HG03457 (cell line): ENCODE results near the gene VPREB1.
"Not testable (repeated sequence)": the region's sequence is repeated elsewhere in the genome, so short reads cannot be mapped to it uniquely, and the experiment has no call there.

Experiments
- ATAC-seq: cut with Tn5 transposase; IDR thresholded peaks from one replicate; pipeline ENCODE4 v1.9.1; 2021; ENCODE audit warnings: moderate number of reproducible peaks; ENCODE audit not compliant: unreplicated experiment

Gene VPREB1

DNA sequence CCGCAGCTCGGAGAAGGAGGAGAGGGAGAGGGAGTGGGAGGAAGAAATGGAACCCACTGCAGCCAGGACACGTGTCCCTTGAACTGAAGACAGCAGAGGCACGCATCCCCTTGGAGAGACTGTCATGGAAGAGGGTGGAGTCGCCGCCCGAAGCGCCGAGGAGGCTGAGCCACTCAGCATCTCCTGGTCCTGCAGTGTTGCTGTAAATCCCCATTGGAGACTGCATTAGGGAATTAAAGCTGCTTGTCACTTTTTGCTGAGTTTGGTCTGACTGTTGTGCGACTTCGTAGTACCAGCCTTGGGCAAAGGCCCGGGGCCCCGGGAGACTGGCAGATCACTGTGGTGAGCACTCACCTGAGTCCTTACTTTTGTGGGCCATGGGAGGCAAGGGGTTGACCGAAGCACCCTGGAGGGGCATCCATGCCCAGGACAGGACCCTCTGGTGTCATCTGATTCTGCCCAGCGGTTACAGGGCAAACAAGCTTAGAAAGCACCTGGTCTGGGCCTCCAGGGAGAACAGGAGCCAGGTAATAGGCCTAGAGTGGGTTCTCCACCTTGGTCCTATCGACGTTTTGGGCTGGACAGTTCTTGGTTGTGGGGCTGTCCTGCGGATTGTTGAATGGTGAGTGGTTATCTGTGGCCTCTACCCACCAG is 797 bp downstream of the VPREB1 start:
- no peak for ATAC-seq

DNA sequence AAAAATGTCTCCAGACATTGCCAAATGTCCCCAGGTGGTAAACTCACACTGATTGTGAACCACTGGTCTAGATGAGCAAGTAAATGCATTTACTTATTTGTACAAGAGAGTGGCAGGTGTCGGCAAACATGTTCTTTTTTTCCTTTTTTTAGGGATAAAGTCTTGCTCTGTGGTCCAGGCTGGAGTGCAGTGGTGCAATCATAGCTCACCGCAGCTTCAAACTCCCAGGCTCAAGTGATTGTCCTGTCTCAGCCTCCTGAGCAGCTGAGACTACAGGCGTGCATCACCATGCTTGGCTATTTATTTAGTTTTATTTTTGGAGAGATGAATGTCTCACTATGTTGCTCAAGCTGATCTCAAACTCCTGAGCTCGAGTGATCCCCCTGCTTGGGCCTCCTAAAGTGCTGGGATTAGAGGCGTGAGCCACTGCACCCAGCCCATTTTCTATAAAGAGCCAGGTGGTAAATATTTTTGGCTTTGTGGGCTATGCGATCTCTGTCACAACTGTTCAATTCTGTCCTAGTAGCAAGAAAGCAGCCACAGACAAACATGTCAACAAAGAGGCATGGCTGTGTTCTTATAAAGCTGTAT is 1.4 kb downstream of the VPREB1 start:
- no peak for ATAC-seq

GRCh38 chr22:22246706-22247105 is 2.1 kb downstream of the VPREB1 start:
- no peak for ATAC-seq

- no peak for ATAC-seq
Measured at GRCh38 chr22:22248878-22249277, 4.3 kb downstream of the VPREB1 start.

GRCh38 chr22:22250651-22251050 is 6.1 kb downstream of the VPREB1 start:
- not testable (repeated sequence) for ATAC-seq

DNA sequence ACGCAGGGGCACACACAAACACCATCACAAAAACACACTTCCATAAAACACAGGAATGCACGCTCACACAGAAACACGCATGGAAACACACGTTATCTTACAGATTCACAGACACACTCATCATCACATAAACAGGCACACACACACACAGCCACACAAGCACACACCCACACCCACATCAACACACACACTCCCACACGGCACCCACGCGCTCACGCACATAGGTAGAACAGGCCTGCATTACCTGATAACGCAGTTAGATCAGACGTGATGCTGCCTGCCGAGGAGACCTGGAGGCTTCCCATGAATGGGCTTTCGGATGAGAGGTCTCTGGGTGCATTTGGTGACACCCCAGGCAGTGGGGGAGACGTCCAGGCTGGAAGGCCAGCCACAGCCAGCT is 11.5 kb downstream of the VPREB1 start:
- ATAC-seq: not testable (repeated sequence)

- not testable (repeated sequence) for ATAC-seq
Measured at GRCh38 chr22:22258597-22259415, 14.2 kb downstream of the VPREB1 start.

- not testable (repeated sequence) for ATAC-seq
Measured at GRCh38 chr22:22260169-22260568, 15.6 kb downstream of the VPREB1 start.

- ATAC-seq: not testable (repeated sequence)
Measured at GRCh38 chr22:22260586-22260985, 16.0 kb downstream of the VPREB1 start.

- ATAC-seq: not testable (repeated sequence)
Measured at GRCh38 chr22:22262332-22263074, 17.9 kb downstream of the VPREB1 start.

- ATAC-seq: not testable (repeated sequence)
Measured at GRCh38 chr22:22263823-22264222, 19.2 kb downstream of the VPREB1 start.

DNA sequence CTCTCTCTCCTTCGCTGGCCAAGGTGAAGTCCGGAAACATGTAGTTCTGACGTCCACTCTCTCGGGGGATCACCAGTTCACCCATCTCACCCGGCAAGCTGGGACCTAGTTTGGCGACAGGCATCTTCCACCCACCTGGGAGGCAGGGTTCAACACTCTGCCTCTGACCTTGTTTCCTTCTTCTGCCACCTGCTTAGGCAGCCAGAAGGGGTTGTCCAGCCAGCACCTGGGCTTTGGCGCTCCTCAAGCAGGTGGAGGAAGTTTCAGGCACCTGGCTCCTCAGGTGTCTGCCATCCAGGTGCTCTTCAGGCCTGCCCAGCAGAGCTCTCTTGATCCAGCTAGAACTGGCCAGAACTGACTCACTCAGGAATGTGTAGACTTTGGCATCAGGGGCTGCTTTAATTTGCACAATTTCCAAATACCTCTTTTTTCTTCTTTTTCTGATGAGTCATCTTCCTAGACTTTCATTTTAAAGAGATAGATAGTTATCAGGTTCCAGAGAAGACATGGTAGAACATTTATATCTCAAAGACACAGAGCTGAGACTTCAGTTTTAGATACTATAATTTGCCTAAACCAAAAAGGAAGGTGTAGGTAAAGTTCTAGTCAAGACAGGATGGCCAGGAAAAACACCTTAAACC is 25.6 kb downstream of the VPREB1 start:
- ATAC-seq: not testable (repeated sequence)

DNA sequence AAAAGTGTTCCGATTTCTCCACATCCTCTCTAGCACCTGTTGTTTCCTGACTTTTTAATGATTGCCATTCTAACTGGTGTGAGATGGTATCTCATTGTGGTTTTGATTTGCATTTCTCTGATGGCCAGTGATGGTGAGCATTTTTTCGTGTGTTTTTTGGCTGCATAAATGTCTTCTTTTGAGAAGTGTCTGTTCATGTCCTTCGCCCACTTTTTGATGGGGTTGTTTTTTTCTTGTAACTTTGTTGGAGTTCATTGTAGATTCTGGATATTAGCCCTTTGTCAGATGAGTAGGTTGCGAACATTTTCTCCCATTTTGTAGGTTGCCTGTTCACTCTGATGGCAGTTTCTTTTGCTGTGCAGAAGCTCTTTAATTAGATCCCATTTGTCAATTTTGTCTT is 32.8 kb downstream of the VPREB1 start:
- not testable (repeated sequence) for ATAC-seq

DNA sequence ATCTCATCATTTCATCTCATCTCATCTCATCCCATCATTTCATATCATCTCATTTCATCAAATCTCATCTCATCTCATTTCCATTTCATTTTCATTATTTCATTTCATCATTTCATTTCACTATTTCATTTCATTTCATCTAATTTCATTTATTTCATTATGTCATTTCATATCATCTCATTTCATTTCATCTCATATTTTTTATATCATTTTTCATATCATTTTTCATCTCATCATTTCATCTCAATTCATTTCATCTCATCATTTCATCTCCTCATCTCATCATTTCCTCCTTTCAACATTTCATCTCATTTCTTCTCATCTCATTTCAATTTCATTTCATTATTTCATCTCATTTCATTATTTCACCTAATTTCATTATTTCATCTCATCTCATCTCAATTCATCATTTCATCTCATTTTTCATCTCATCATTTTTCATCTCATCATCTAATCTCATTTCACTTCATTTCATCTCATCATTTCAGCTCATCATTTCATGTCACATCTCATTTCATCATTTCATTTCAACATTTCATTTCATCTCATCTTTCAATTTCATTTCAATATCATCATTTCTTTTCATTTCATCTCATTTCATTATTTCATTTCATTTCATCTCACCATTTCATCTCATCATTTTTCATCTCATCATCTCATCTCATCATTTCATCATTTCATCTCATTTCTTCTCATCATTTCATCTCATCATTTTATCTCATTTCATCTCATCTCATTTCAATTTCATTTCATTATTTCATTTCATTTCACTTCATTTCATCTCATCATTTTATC is 40.6 kb downstream of the VPREB1 start:
- not testable (repeated sequence) for ATAC-seq

DNA sequence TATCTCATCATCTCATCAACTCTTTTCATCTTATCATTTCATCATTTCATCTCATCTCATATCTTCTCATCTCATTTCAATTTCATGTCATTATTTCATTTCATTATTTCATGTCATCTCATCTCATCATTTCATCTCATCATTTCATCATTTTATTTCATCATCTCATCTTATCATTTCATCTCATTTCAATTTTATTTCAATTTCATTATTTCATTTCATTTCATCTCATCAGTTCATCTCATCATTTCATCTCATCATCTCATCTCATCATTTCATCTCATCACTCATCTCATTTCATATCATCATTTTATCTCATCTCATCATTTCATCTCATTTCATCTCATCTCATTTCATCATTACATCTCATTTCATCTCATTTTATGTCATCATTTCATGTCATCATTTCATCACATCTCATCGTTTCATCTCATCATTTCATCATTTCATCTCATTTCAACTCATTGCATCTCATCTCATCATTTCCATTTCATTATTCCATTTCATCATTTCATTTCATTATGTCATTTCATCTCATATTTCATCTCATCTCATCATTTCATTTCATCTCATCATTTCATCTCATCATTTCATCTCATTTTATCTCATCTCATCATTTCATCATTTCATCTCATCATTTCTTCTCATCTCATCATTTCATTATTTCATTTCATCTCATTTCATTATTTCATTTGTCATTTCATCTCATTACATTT is 42.0 kb downstream of the VPREB1 start:
- ATAC-seq: not testable (repeated sequence)

GRCh38 chr22:22287106-22287626 is 42.6 kb downstream of the VPREB1 start:
- ATAC-seq: not testable (repeated sequence)

- ATAC-seq: not testable (repeated sequence)
Measured at GRCh38 chr22:22289666-22290065, 45.1 kb downstream of the VPREB1 start.

GRCh38 chr22:22291129-22291806 is 46.7 kb downstream of the VPREB1 start:
- not testable (repeated sequence) for ATAC-seq
